DLD1 (cell line): ENCODE data around the gene TCF7.

Source experiments
- in situ Hi-C: cut with HindIII; loops from 2 replicates; pipeline ENCODE4 v1.10.0; 2017; ENCODE audit warnings: low sequenced_read_pairs

The TCF7 gene

DNA sequence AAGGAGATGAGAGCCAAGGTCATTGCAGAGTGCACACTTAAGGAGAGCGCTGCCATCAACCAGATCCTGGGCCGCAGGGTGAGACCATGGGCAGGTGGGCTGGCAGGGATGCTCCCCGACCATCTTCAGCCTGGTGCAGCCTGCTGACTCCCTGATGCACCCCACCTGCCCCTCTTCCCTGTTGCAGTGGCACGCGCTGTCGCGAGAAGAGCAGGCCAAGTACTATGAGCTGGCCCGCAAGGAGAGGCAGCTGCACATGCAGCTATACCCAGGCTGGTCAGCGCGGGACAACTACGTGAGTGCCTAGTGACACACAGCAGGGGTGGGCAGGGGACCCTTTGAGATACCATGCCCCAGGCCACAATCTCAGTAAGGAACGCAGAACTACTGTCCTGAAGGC, 28.3 kb downstream of the TCF7 start:
- in situ Hi-C loops: no loop called here

- in situ Hi-C loops: no loop called here
Measured at GRCh38 chr5:134143431-134143830, 28.9 kb downstream of the TCF7 start.

DNA sequence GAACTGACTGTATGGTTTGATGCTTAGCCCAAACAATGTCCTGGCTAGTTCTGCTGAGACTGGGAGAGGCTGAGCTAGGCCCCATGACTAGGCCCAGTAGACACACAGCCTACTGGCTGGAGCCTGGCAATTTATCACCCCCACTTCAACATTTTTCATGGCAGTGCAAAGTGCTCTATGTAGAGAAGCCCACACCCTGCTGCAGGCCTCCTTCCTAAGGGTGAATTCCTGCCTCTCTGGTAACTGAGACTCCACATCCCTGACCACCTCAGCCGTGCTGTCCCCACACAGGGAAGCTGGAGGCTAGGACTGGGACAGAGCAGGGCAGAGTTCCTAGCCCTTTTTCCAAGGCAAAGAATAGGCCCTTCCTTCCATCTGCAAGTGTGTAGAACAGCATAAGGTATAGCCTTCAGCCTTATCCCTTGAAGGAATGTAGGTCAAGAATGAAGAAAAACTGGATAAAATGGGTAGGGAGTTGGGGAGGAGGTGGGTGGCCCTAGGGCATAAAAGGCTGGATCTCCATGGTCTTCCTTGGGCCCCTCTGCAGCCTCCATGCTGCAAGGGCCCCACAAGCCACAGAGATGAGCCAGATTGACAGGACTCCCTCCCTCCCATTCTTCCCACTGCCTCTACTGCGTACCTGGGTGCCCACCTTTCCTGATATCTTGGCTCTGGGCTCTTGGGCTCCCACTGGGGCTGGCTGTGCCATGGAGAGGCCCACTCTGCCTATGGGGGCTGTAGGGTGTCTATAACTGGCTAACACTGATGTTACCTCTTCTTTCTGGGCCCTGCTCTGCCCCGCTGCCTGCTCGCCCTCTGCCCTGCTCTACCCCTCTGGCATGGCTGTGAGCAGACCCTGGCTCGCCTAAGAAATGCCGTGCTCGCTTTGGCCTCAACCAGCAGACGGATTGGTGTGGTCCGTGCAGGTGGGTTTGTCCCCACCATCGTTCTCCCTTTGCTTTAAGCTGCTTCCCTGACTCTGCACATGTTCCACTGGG, 29.8 kb downstream of the TCF7 start:
- in situ Hi-C loops: no loop called here

DNA sequence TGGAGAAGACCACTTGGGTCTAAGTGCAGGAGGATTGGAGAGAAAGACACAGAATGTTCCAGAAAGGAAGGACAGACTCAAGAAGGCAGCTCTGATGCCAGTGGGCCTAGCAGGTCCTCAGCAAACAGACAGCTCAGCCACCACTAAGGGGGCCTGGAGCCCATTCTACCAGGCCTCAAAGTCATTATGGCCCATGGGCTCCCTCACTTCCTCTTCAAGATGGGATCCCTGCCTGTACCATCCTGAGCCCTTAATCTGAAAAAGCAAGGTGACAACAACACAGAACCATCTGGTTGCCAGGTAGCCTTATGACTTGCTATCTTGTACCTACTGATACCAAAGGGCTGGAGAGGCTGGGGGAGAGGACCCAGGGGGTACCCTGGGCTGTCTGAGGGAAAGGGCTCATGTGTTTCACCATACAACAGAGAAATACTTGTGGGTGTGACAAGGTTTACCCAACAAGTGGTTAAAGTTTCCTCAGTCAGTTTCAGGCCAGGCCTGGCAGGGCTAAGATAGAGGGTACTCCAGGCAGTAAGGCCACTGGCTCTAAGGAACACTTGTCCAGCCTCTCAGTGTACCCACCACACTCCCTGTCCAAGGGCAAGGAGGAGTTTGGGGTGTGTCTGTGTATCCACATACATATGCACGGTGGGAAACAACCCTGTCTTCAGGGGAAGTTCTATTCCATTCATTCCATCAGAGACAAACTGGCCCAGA, 30.7 kb downstream of the TCF7 start:
- in situ Hi-C loops: no loop called here

GRCh38 chr5:134145779-134146581, 31.5 kb downstream of the TCF7 start:
- in situ Hi-C loops: no loop called here

DNA sequence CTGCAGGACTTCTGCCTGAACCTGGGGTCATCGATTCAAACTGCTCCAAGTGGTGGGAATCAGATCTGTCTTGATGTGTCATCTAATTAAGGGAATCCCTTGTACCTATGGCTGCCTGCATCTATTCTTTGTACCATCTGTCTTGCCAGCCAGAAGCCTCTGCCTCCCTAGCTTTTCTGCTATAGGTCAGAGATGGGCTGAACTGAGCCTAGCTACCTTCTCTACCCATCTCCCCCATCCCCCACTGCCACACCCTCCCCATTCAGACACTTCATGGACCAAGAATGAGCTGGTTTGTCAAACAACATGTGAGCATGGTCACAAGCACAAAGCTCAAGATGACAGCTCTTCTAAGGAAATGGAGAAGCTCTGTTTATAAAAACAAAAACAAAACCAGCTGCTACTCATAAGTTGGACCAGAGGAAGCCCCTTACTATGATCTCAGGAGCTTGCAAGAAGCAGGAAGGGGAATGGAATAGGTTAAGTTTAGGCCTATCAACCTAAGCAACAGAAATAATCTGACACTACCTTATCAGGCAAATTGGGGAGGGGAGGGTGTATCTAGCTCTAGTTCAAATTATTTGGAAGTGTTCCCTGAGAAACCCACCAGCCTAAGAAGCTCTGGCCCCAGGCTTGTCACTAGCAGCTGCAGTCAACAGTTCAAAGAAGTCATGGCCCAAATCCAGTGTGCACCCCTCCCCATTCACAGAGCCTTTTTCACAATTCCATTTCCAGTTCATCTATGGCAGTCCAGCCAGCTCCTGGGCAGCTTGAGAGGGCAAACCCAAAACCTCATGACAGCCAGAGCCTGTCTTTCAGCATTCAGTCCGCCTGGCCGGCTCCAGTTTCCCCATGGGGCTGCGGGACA, 32.4 kb downstream of the TCF7 start:
- in situ Hi-C loops: no loop called here

DNA sequence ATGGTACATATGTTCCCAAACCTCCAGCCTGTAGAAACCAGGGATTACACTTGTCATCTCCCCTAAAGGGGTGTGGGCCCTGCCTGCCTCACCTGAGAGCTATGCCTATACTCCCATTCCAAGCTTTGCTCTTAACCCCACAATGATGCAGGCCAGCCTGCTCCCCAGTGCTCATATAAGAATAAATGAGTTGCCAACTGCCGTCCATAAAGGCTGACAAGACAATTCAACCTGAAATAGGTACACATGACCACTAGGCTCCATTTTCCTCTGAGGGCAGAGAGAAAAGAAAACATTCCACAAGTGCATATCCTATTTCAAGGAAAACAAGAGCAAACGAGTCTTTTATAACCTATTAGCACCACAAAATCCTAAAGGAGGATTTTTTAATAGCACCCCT, 33.8 kb downstream of the TCF7 start:
- in situ Hi-C loops: no loop called here

DNA sequence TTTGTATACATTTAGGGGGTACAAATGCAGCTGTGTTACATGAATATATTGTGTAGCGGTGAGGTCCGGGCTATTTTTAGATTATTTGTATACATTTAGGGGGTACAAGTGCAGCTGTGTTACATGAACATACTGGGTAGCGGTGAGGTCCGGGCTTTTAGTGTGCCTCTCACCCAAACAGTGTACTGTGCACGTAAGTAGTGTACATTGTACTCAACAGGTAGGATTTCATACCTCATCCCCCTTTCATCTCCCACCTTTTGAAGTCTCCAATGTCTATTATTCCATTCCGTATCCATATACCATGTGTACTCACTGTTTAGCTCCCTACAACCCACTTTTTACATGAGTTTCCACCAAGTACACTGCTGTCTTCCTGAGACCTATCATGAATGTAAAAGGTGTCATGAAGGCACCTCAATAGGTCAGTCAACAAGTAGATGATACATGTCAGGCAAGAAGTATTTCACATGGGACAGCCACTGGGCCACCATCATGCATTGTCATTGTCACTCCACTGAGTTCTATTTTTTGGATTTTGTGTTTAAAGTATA, 34.6 kb downstream of the TCF7 start:
- in situ Hi-C loops: no loop called here

GRCh38 chr5:134149571-134150303, 35.3 kb downstream of the TCF7 start:
- in situ Hi-C loops: loop anchor here (10.0 kb wide), 2 partner anchors 105 to 165 kb away; no protein-coding TSS in a partner anchor

DNA sequence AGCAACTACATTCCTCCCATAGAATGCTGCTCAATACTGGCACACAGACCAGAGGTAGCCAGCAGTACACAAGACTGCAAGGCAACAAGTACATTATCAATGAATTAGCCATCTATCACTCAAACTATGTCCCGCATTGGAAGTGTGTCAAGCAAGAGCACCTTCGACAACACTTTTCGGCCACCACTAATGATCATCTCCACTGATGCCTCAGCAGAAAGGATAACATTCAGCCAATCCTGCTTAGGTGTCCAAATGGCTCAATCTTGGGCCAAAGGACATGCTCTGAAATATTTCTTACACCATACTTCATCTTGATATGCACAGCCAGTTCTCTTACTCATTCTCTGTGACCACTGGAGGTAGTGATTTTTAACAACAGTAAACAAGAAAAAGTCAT, 37.2 kb downstream of the TCF7 start:
- in situ Hi-C loops: loop anchor here (10.0 kb wide), 2 partner anchors 107 to 167 kb away; no protein-coding TSS in a partner anchor

DNA sequence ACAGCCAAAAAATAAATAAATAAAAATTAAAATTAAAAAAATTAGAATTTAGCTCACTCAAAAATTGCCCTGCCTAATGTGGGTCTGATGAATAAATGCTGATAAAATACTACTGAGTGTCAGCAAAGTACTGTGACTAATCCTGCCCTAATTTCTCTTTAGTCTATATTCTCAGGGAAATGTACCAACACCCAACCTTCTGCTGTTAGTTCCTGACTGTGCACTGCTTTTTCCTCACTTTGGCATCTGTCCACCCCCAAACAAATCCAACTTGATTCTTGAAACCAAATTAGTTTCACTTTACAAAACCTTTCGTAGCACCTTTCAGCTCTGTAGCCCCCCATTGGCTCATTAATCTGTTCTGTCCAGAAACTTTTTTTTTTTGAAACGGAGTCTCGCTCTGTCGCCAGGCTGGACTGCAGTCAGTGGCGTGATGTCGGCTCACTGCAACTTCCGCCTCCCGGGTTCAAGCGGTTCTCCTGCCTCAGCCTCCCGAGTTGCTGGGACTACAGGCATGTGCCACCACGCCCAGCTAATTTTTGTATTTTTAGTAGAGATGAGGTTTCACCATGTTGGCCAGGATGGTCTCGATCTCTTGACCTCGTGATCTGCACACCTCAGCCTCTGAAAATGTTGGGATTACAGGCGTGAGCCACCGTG, 37.8 kb downstream of the TCF7 start:
- in situ Hi-C loops: loop anchor here (10.0 kb wide), 2 partner anchors 108 to 168 kb away; no protein-coding TSS in a partner anchor

GRCh38 chr5:134153241-134153640, 38.8 kb downstream of the TCF7 start:
- in situ Hi-C loops: loop anchor here (10.0 kb wide), 2 partner anchors 108 to 168 kb away; no protein-coding TSS in a partner anchor

DNA sequence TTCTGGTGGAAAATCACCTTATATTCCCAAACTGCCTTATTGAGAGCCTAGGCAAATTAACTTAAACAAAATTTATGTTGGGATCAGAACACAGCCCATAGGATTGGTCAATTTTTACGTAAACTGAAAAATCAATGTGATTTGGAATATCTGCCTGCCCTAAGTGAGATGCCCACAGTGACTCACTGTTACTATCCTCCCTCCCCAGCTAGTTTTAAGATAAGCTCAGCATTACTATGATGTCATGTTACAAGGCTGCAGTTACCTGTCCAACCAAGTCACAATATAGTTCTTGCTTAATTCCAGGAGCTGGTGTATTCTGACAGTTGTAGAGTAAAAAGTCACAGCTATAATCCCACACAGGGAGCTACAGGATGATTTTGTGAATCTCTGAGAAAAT, 39.2 kb downstream of the TCF7 start:
- in situ Hi-C loops: loop anchor here (10.0 kb wide), 2 partner anchors 109 to 169 kb away; no protein-coding TSS in a partner anchor

GRCh38 chr5:134161513-134162395, 47.3 kb downstream of the TCF7 start:
- in situ Hi-C loops: no loop called here

DNA sequence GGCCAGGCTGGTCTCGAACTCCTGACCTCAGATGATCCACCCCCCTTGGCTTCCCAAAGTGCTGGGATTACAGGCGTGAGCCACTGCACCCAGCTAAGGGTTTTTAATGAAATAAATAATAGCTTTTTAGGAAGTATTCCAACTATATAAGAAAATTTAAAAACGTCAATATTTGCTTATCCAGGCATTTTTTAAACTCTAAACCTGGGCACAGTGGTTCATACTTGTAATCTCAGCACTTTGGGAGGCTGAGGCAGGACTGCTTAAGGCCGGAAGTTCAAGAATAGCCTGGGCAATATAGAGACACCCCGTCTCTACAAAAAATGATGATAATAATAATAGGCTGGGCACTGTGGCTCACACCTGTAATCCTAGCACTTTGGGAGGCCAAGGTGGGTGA, 48.1 kb downstream of the TCF7 start:
- in situ Hi-C loops: no loop called here

DNA sequence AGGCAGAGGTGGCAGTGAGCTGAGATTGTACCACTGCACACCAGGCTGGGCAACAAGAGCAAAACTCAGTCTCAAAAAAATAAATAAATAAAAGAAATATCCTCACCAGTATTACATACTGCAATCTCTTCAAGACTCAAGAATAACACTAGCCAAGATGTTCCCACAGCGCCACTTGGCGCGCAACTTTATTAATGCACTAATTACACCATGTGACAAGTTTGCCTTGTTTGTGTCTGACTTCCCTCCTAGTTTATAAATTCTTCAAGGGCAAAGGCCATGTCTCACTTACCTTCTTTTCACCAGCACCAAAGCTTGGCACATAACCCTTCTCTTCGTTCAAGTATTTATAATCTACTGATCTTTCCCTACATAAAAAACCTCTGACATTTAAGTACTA, 57.5 kb downstream of the TCF7 start:
- in situ Hi-C loops: loop anchor here (5.0 kb wide), 1 partner anchor 95 kb away; no protein-coding TSS in a partner anchor
